ENCODE data around the gene RCC2. TPM values are rescaled to one million over a fixed set of nuclear protein-coding genes. Genes with fewer than 3 reads are reported as not detected.

RCC2 gene
- total and polyA plus RNA-seq, 4 donors, result 2.1 to 36.7 (median 8.1) TPM

DNA sequence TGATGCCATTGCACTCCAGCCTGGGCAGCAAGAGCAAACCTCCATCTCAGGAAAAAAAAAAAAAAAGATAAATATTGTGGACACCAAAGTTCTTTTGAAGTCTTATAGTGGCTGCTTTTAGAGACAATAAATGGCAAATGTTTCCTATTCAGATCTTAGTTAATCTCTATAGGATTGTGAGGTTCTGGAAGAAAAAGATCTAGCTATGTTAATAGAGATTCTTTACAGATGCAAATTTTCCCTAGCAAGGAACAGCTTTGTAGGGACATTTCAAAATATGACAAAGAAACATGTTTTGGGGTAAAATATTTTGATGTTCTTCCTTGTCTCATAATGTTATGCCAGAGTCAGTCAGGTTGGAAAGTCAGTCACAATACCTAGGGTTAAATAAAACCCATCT lies 24.5 kb upstream of the RCC2 start:
- TF ChIP-seq SP1 (IDR thresholded peaks at IDR 0.05) (no peak), EGR1 (IDR thresholded peaks at IDR 0.05; ENCODE audit: low read depth in 2 of 2) (no peak), YY1 (IDR thresholded peaks at IDR 0.05) (no peak), JUND (IDR thresholded peaks at IDR 0.05) (no peak)
- no peak overlapping the region for H3K27ac ChIP-seq (ENCODE audit: low read depth in 1 of 2, low read length in 2 of 2)
- no peak for DNase-seq (ENCODE audit: low spot score)
- H3K27me3 ChIP-seq (ENCODE audit: control insufficient read depth in 4 of 4, insufficient read depth in 4 of 4, low read length in 3 of 4), result no peaks in the 10 kb centered on the region
- H3K4me3 ChIP-seq (ENCODE audit: low read depth in 1 of 3, low read length in 3 of 3), result no peak overlapping the region
- no peaks in the 10 kb centered on the region for H3K36me3 ChIP-seq (ENCODE audit: control insufficient read depth in 4 of 4, insufficient read depth in 3 of 4, low read depth in 1 of 4, low read length in 3 of 4)
- H3K9ac ChIP-seq (ENCODE audit: low read depth in 1 of 2, low read length in 2 of 2), result no peak overlapping the region
- H3K4me1 ChIP-seq (ENCODE audit: control insufficient read depth in 4 of 4, insufficient read depth in 4 of 4, low read length in 3 of 4), result peaks cover 0 to 4% (median 0%) of the 10 kb centered on the region in 4 donors
- H3K9me3 ChIP-seq (ENCODE audit: control insufficient read depth in 4 of 4, low read length in 3 of 4), result no peaks in the 10 kb centered on the region

DNA sequence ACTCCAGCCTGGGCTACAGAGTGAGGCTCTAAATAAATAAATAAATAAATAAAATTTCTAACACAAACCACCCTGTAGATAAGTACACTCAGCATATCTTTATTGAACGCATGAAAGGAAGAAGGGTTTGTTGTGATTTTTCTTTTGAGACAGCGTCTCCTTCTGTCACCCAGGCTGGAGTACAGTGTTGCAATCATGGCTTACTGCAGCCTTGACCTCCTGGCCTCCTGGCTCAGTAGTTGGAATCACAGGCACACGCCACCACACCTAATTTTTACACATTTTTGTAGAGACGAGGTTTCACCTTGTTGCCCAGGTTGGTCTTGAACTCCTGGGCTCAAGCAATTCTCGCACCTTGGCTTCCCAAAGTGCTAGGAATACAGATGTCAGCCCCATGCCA lies 23.2 kb upstream of the RCC2 start:
- TF ChIP-seq, protein P1, sequence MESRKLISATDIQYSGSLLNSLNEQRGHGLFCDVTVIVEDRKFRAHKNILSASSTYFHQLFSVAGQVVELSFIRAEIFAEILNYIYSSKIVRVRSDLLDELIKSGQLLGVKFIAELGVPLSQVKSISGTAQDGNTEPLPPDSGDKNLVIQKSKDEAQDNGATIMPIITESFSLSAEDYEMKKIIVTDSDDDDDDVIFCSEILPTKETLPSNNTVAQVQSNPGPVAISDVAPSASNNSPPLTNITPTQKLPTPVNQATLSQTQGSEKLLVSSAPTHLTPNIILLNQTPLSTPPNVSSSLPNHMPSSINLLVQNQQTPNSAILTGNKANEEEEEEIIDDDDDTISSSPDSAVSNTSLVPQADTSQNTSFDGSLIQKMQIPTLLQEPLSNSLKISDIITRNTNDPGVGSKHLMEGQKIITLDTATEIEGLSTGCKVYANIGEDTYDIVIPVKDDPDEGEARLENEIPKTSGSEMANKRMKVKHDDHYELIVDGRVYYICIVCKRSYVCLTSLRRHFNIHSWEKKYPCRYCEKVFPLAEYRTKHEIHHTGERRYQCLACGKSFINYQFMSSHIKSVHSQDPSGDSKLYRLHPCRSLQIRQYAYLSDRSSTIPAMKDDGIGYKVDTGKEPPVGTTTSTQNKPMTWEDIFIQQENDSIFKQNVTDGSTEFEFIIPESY (IDR thresholded peaks at IDR 0.05), result no peak
- TF ChIP-seq RAD21 (IDR thresholded peaks at IDR 0.05), result no peak
- TF ChIP-seq TAF1 (conservative IDR thresholded peaks at IDR 0.05), result no peak
- peak; percentile 79 for TF ChIP-seq NR2F2 (IDR thresholded peaks at IDR 0.05)
- no peak for TF ChIP-seq SP1 (IDR thresholded peaks at IDR 0.05)
- TF ChIP-seq GABPA (IDR thresholded peaks at IDR 0.05 in 1 of 2, conservative IDR thresholded peaks at IDR 0.05 in 1 of 2), result no peak
- TF ChIP-seq, protein P2, sequence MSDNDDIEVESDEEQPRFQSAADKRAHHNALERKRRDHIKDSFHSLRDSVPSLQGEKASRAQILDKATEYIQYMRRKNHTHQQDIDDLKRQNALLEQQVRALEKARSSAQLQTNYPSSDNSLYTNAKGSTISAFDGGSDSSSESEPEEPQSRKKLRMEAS (IDR thresholded peaks at IDR 0.05), result no peak
- TF ChIP-seq YY1 (IDR thresholded peaks at IDR 0.05), result no peak
- peak in 1 of 2 donors; percentile 25 for TF ChIP-seq RXRA (IDR thresholded peaks at IDR 0.05)
- no peak for TF ChIP-seq EGR1 (IDR thresholded peaks at IDR 0.05; ENCODE audit: low read depth in 2 of 2)
- no peak for TF ChIP-seq FOXA1 (IDR thresholded peaks at IDR 0.05)
- TF ChIP-seq, protein P3, sequence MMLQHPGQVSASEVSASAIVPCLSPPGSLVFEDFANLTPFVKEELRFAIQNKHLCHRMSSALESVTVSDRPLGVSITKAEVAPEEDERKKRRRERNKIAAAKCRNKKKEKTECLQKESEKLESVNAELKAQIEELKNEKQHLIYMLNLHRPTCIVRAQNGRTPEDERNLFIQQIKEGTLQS (IDR thresholded peaks at IDR 0.05), result no peak
- peak; percentile 48 to 62 for TF ChIP-seq HNF4A (conservative IDR thresholded peaks at IDR 0.05)
- TF ChIP-seq, protein P4, sequence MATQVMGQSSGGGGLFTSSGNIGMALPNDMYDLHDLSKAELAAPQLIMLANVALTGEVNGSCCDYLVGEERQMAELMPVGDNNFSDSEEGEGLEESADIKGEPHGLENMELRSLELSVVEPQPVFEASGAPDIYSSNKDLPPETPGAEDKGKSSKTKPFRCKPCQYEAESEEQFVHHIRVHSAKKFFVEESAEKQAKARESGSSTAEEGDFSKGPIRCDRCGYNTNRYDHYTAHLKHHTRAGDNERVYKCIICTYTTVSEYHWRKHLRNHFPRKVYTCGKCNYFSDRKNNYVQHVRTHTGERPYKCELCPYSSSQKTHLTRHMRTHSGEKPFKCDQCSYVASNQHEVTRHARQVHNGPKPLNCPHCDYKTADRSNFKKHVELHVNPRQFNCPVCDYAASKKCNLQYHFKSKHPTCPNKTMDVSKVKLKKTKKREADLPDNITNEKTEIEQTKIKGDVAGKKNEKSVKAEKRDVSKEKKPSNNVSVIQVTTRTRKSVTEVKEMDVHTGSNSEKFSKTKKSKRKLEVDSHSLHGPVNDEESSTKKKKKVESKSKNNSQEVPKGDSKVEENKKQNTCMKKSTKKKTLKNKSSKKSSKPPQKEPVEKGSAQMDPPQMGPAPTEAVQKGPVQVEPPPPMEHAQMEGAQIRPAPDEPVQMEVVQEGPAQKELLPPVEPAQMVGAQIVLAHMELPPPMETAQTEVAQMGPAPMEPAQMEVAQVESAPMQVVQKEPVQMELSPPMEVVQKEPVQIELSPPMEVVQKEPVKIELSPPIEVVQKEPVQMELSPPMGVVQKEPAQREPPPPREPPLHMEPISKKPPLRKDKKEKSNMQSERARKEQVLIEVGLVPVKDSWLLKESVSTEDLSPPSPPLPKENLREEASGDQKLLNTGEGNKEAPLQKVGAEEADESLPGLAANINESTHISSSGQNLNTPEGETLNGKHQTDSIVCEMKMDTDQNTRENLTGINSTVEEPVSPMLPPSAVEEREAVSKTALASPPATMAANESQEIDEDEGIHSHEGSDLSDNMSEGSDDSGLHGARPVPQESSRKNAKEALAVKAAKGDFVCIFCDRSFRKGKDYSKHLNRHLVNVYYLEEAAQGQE (IDR thresholded peaks at IDR 0.05), result no peak
- TF ChIP-seq HNF4G (IDR thresholded peaks at IDR 0.05), result no peak
- TF ChIP-seq JUND (IDR thresholded peaks at IDR 0.05), result no peak
- TF ChIP-seq, protein P5, sequence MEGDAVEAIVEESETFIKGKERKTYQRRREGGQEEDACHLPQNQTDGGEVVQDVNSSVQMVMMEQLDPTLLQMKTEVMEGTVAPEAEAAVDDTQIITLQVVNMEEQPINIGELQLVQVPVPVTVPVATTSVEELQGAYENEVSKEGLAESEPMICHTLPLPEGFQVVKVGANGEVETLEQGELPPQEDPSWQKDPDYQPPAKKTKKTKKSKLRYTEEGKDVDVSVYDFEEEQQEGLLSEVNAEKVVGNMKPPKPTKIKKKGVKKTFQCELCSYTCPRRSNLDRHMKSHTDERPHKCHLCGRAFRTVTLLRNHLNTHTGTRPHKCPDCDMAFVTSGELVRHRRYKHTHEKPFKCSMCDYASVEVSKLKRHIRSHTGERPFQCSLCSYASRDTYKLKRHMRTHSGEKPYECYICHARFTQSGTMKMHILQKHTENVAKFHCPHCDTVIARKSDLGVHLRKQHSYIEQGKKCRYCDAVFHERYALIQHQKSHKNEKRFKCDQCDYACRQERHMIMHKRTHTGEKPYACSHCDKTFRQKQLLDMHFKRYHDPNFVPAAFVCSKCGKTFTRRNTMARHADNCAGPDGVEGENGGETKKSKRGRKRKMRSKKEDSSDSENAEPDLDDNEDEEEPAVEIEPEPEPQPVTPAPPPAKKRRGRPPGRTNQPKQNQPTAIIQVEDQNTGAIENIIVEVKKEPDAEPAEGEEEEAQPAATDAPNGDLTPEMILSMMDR (IDR thresholded peaks at IDR 0.05; ENCODE audit: low read depth, low read length, missing input control), result no peak
- no peak for TF ChIP-seq FOXA2 (IDR thresholded peaks at IDR 0.05)
- no peak overlapping the region for H3K9ac ChIP-seq (ENCODE audit: low read depth in 1 of 2, low read length in 2 of 2)
- DNase-seq (ENCODE audit: low spot score), result no peak
- H3K27ac ChIP-seq (ENCODE audit: low read depth in 1 of 2, low read length in 2 of 2), result no peak overlapping the region
- 39% methylated on average over 5 of the region's 5 CpGs for WGBS
- no peak overlapping the region for H3K4me3 ChIP-seq (ENCODE audit: low read depth in 1 of 3, low read length in 3 of 3)
- H3K4me1 ChIP-seq (ENCODE audit: control insufficient read depth in 4 of 4, insufficient read depth in 4 of 4, low read length in 3 of 4), result peaks cover 0 to 4% (median 0%) of the 10 kb centered on the region in 4 donors
- H3K27me3 ChIP-seq (ENCODE audit: control insufficient read depth in 4 of 4, insufficient read depth in 4 of 4, low read length in 3 of 4), result no peaks in the 10 kb centered on the region
- no peaks in the 10 kb centered on the region for H3K36me3 ChIP-seq (ENCODE audit: control insufficient read depth in 4 of 4, insufficient read depth in 3 of 4, low read depth in 1 of 4, low read length in 3 of 4)
- H3K9me3 ChIP-seq (ENCODE audit: control insufficient read depth in 4 of 4, low read length in 3 of 4), result no peaks in the 10 kb centered on the region
